DND-41 (cell line): ENCODE results near the gene FHIT.

Experiments used
- CTCF ChIP-seq: IDR thresholded peaks from 2 replicates; pipeline ENCODE4 v1.5.1; 2012; ENCODE audit warnings: borderline replicate concordance, low read length, moderate library complexity, mild to moderate bottlenecking; ENCODE audit not compliant: poor library complexity, severe bottlenecking; ENCODE audit errors: extremely low read depth
- EZH2 ChIP-seq: IDR thresholded peaks from 3 replicates; pipeline ENCODE4 v1.6.1; 2012; ENCODE audit warnings: borderline replicate concordance, low read depth, mild to moderate bottlenecking, moderate library complexity, low read length, inconsistent platforms; ENCODE audit not compliant: severe bottlenecking

- no peak for TF ChIP-seq CTCF
- TF ChIP-seq EZH2, result no peak
These were observed 1482.0 kb downstream of the FHIT start for GRCh38 chr3:59769127-59769750.
